ENCODE results near the gene RPS10. TPM values are rescaled to one million over a fixed set of nuclear protein-coding genes. Genes with fewer than 3 reads are reported as not detected.

Gene RPS10
- total RNA-seq, result 1,000 to 10,000 TPM in 2 of 3 donors, 100 to 1,000 TPM in 1; 916 to 1,058 (median 1,045) TPM
- total RNA-seq (2013), result 2,762 TPM

DNA sequence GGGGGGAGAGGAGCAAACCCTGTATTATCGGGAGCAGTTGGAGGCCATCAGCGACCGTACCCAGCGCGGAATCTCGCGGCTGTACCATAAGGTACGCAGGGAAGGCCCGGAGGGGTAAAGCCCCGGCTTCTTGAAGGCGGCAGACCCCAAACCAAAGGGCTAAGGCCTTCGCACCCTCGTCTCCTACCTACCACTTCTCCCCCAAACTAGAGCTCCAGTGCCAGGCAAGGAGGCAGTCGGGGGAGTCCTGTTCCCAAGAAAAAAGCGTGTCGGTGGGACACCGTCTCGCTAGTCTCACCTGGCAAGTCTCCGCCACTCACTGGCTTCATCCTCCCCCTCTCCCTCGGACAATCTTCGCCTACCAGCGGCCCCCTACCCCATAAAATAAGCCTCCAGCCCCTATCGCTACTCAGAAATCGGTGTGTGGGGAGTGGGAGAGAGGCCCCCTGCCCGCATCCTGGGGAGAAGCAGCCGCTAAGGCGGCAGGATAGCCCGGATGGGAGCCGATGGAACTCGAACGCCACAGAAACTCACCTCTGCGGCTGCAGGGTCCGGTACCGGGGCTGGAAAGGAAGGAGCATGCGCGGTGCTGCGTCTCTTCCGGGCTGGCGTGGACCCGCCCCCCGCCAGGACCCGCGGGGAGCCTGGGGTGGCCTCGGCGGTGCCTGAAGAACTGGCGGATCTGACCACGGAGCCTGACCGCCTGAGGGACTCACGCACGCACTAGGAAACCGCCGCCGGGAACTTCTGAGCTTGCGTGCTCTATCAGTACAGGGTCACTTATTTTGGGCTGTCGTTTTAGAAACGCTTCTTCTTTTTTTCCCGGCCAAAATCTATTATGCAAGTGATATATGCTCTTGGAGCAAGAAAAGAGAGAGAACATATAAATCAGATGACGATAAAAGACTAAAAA lies at the start of gene RPS10:
RPS10 (minus strand) TSS at position 572 of the 913 bp plus-strand sequence. CDS start 848 bp downstream, outside the sequence.
- no peaks in the 10 kb centered on the region for H3K27me3 Mint-ChIP-seq (ENCODE audit: low read depth in 2 of 2)
- Histone ChIP-seq H3K9me3 (ENCODE audit: control insufficient read depth, insufficient read depth, low read length) (no peaks in the 10 kb centered on the region), H3K4me3 (ENCODE audit: low read length) (peak within 1 kb of the TSS; percentile 80), H3K4me1 (ENCODE audit: control insufficient read depth, insufficient read depth, low read length) (peaks cover 24% of the 10 kb centered on the region), H3K27ac (ENCODE audit: low read length) (peak within 1 kb of the TSS; percentile 84), H3K27me3 (ENCODE audit: control insufficient read depth, insufficient read depth, low read length) (no peaks in the 10 kb centered on the region), H3K36me3 (ENCODE audit: control insufficient read depth, insufficient read depth, low read length) (peaks cover 36% of the 10 kb centered on the region)
- WGBS (ENCODE audit: insufficient coverage), result under 1% methylated on average over 52 of the region's 58 CpGs
- H3K27ac Mint-ChIP-seq, result peak within 1 kb of the TSS; percentile 91 to 98
- no peaks in the 10 kb centered on the region for H3K9me3 Mint-ChIP-seq
- DNase-seq, result peak; percentile 89 to 96
- H3K36me3 Mint-ChIP-seq, result no peaks in the 10 kb centered on the region
- H3K4me3 Mint-ChIP-seq, result peak within 1 kb of the TSS; percentile 98
- intact Hi-C loops (cut with micrococcal nuclease), result no loop called here
- peaks cover 18 to 31% of the 10 kb centered on the region in 2 donors for H3K4me1 Mint-ChIP-seq
- TF ChIP-seq, protein P1, sequence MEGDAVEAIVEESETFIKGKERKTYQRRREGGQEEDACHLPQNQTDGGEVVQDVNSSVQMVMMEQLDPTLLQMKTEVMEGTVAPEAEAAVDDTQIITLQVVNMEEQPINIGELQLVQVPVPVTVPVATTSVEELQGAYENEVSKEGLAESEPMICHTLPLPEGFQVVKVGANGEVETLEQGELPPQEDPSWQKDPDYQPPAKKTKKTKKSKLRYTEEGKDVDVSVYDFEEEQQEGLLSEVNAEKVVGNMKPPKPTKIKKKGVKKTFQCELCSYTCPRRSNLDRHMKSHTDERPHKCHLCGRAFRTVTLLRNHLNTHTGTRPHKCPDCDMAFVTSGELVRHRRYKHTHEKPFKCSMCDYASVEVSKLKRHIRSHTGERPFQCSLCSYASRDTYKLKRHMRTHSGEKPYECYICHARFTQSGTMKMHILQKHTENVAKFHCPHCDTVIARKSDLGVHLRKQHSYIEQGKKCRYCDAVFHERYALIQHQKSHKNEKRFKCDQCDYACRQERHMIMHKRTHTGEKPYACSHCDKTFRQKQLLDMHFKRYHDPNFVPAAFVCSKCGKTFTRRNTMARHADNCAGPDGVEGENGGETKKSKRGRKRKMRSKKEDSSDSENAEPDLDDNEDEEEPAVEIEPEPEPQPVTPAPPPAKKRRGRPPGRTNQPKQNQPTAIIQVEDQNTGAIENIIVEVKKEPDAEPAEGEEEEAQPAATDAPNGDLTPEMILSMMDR (IDR thresholded peaks at IDR 0.05), result no peak
- ATAC-seq, result peak; percentile 98 to 99 (median 99)

GRCh38 chr6:34475238-34475682 lies 49.4 kb upstream of the RPS10 start:
- Histone ChIP-seq H3K4me1 (ENCODE audit: control insufficient read depth, insufficient read depth, low read length) (no peaks in the 10 kb centered on the region), H3K36me3 (ENCODE audit: control insufficient read depth, insufficient read depth, low read length) (no peaks in the 10 kb centered on the region), H3K4me3 (ENCODE audit: low read length) (no peak overlapping the region), H3K27ac (ENCODE audit: low read length) (no peak overlapping the region), H3K9me3 (ENCODE audit: control insufficient read depth, insufficient read depth, low read length) (no peaks in the 10 kb centered on the region), H3K27me3 (ENCODE audit: control insufficient read depth, insufficient read depth, low read length) (no peaks in the 10 kb centered on the region)
- intact Hi-C loops (cut with micrococcal nuclease), result no loop called here
- DNase-seq, result no peak
- no peak for ATAC-seq
- no peaks in the 10 kb centered on the region for H3K27me3 Mint-ChIP-seq (ENCODE audit: low read depth in 2 of 2)
- TF ChIP-seq, protein P1 (IDR thresholded peaks at IDR 0.05), result no peak
- H3K27ac Mint-ChIP-seq, result no peak overlapping the region
- H3K4me3 Mint-ChIP-seq, result no peak overlapping the region
- 92% methylated on average over 4 of the region's 5 CpGs for WGBS (ENCODE audit: insufficient coverage)
- H3K9me3 Mint-ChIP-seq, result no peaks in the 10 kb centered on the region
- no peaks in the 10 kb centered on the region for H3K4me1 Mint-ChIP-seq
- no peaks in the 10 kb centered on the region for H3K36me3 Mint-ChIP-seq

DNA sequence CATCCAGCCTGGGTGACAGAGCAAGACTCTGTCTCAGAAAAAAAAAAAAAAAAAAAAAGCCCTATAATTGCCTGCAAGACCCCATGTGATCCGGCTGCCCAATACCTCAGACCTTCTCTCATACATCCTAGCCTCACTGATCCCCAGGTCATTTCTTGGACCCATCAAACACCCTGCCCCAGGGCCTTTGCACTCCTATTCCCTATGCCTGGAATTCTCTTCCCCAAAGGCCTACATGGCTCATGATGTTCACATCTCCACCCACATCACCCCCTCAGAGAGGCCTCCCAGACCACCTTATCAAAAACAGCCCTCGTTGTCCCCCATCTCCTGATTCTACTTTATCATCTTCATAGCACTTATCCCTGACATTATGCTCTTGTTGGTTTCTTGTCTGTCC lies 48.9 kb upstream of the RPS10 start:
- no peak overlapping the region for H3K27ac Mint-ChIP-seq
- H3K4me1 Mint-ChIP-seq, result no peaks in the 10 kb centered on the region
- intact Hi-C loops (cut with micrococcal nuclease), result no loop called here

More for the DNA sequence above, 48.9 kb upstream of the RPS10 start:
- WGBS (ENCODE audit: insufficient coverage), result 80% methylated on average over 2 of the region's 2 CpGs
- H3K4me3 ChIP-seq (ENCODE audit: low read length), result no peak overlapping the region
- ATAC-seq, result no peak
- DNase-seq, result no peak
- TF ChIP-seq, protein P1 (IDR thresholded peaks at IDR 0.05), result no peak
- H3K27me3 Mint-ChIP-seq (ENCODE audit: low read depth in 2 of 2), result no peaks in the 10 kb centered on the region
- no peaks in the 10 kb centered on the region for H3K27me3 ChIP-seq (ENCODE audit: control insufficient read depth, insufficient read depth, low read length)
- H3K9me3 Mint-ChIP-seq, result no peaks in the 10 kb centered on the region
- no peak overlapping the region for H3K4me3 Mint-ChIP-seq
- no peak overlapping the region for H3K27ac ChIP-seq (ENCODE audit: low read length)
- H3K36me3 ChIP-seq (ENCODE audit: control insufficient read depth, insufficient read depth, low read length), result no peaks in the 10 kb centered on the region
- no peaks in the 10 kb centered on the region for H3K36me3 Mint-ChIP-seq
- peaks cover 2% of the 10 kb centered on the region for H3K4me1 ChIP-seq (ENCODE audit: control insufficient read depth, insufficient read depth, low read length)
- H3K9me3 ChIP-seq (ENCODE audit: control insufficient read depth, insufficient read depth, low read length), result no peaks in the 10 kb centered on the region

Data from natural killer cell (primary cell).